NCI-H2081 (cell line): ENCODE data around the gene IFT172.
"Not testable (repeated sequence)": the region's sequence is repeated elsewhere in the genome, so short reads cannot be mapped to it uniquely, and the experiment has no call there.

Experiments
- DNase-seq, 2 experiments: peaks; one replicate each; lab custom pipeline; 2025; lab: John Stamatoyannopoulos, UW

The IFT172 gene

DNA sequence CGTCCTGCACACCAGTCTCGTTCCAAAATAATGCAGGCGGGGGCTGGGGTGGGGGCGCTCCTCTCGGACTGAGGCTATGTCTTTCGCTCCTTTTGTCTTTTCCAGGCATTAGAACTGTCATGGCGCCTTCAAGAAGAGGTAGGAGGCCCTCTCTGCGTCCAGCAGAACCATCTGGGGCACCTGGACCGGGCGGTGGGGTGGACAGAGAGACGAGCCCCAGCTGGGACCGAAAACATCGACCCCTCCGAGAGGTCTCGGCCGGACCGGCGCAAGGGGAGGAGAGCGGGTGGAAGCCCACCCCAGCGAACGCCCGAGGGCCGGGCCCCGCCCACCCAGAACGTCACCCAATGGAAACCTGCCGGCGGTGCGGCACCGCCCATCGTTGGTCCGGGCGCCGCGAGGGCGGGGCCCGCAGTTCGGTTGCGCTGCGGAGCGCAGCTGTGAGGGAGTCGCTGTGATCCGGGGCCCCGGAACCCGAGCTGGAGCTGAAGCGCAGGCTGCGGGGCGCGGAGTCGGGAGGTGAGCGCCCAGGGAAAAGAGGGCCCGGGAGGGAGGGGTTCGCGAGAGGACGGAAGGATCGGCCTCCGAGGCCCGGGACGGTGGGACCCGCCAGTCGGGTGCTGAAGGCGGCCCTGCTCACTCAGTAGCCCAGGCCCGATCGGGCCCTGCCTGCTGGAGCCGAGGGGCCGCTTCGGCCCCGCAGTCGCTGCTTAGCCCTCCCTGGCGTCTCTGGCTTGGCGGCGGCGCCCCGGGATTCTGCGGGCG is 61.1 kb downstream of the IFT172 start, which contains the start of gene NRBP1:
Gene NRBP1 (plus strand): TSS at position 419 of the 765 bp plus-strand sequence. CDS start 4,643 bp downstream, outside the sequence.
- peak; percentile 93 to 96 for DNase-seq

DNA sequence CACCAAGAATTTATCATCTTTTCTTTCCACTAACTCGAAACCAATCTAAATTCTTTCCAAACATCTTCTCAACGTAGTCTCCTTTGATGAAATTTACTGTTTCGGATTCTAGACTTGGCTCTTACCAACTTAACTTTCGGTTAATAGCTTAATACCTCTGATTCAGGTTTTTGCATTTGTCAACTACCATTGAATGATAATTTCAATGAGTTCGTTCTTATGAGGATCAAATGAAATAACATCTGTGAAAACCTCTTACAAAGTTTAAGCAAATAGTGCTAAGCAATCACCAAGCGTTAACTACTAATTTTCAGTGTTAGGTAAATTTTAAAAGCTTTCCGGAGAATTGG is 61.7 kb downstream of the IFT172 start:
- DNase-seq, result no peak

GRCh38 chr2:27425039-27425438 is 64.5 kb downstream of the IFT172 start:
- DNase-seq, result not testable (repeated sequence)

GRCh38 chr2:27422958-27423357 is 66.6 kb downstream of the IFT172 start:
- no peak for DNase-seq

GRCh38 chr2:27421660-27422250 is 67.8 kb downstream of the IFT172 start:
- DNase-seq, result no peak

DNA sequence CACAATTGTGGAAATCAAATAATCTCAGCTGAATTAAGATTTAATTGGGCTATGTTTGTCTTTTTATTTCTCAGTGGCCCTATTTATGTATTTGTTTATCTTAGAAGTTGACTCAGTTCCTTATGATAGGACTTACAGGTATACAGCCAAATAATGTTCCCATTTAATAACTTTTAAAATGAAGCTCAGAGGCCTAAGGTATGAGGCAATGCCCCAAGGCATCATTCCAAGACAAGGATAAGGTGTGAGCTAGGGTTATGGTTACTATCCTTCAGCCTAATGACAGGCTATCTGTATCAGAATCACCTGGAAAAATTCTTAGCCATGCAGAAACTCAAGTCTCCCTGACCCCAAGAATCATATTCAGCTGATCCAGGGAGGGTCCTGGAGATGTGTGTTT is 68.5 kb downstream of the IFT172 start:
- DNase-seq, result no peak

GRCh38 chr2:27416151-27416550 is 73.4 kb downstream of the IFT172 start:
- DNase-seq, result no peak

- no peak for DNase-seq
Measured at GRCh38 chr2:27412419-27413152, 77.0 kb downstream of the IFT172 start.

DNA sequence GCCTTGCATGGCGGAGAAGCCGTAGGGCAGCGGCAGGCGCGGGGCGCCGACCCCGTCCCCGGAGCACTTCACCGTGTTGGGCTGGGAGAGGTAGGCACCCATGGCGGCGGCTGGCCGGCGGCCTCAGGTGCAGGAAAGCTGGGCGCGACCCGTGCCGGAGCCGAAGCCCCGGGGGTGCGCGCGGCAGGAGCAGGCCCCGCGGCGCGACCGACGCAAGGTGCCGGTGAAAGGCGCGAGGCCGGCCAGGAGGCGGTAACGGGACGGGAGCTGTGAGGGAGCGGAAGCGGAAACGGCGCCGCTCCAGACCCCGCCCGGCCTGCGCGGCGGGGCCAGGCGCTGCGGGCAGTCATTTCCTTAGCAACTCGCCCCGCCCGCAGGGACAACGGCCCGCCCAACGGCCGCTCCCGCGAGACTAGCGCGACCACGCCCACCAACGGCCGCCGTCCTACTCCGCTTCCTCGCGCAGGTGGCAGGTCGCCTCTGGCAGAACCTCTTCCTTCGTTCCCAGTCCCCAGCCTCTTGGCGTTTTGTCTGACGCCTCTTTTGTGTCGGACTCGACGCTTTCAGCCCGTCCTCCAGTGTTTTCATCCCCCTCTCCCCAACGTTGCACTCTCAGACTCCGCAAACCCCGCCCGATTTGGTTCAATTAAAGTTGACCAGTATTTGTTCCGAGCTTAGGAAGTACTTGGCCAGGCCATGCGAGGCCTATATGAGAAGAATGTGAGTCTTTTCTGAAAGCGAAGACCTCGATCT is 80.0 kb downstream of the IFT172 start, which contains the start of gene PPM1G:
Gene PPM1G (minus strand): TSS at position 271 of the 753 bp plus-strand sequence. CDS start 169 bp downstream, at position 102.
- DNase-seq, result peak; percentile 97 to 98

DNA sequence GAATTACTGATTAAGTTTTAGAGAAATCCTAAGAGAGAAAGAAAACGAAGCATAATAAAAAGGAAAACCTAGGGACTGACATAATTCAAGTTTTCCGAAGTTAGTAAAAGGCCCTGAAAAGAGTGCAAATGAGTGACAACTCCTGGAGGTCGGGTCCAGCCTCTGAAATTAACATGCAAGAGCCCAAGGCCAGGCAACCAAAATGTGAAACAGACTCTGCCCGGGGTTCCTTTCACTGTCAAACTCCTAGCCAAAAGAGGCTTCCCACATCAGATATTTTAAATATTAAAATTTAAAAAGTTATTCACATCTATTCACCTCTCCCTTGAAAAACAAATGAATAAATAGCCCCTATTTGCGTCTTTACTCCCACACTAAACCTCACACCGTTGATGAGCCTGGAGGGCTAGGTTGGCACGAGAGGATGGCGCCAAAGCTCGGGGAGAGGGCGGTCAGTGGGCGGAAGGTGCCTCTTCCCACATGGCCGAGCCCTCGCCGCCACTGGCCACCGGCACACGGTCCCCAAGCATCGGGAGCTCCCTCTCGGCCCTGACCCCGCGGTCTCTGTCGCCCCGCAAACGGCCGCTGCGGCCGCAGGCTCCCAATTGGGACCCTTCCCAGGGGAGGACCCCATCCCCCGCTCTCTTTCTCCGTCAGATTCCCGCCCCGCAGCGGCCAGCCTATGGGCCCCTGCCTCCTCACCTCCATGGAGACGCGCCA is 80.8 kb downstream of the IFT172 start:
- peak; percentile 23 to 64 for DNase-seq

- peak; percentile 60 to 72 for DNase-seq
Measured at GRCh38 chr2:27407798-27408491, 81.6 kb downstream of the IFT172 start.

- no peak for DNase-seq
Measured at GRCh38 chr2:27400348-27401135, 89.0 kb downstream of the IFT172 start.

GRCh38 chr2:27398962-27399361 is 90.6 kb downstream of the IFT172 start:
- DNase-seq, result no peak
